ENCODE results near the gene KRTAP9-3. TPM values are rescaled to one million over a fixed set of nuclear protein-coding genes. Genes with fewer than 3 reads are reported as not detected.

KRTAP9-3 gene
- total and polyA plus RNA-seq, 2 experiments from 2014 or later = not detected

DNA sequence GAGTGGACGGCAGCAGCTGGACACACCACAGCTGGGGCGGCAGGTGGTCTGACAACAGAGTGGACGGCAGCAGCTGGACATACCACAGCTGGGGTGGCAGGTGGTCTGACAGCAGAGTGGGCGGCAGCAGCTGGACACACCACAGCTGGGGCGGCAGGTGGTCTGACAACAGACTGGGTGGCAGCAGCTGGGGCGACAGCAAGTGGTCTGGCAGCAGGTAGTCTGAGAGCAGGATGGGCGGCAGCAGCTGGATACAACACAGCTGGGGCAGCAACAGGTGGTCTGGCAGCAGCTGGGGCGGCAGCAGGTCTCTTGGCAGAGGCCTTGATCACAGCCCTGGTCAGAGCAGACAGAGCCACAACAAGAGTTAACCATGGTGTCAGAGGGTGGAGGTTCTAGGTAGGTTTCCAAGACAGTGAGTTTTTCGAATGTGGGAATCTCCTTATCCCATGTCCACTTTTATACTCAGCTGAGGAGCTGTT lies 47.7 kb upstream of the KRTAP9-3 start, which contains the start of gene KRTAP4-1 (continued):
- TF ChIP-seq, protein P1, sequence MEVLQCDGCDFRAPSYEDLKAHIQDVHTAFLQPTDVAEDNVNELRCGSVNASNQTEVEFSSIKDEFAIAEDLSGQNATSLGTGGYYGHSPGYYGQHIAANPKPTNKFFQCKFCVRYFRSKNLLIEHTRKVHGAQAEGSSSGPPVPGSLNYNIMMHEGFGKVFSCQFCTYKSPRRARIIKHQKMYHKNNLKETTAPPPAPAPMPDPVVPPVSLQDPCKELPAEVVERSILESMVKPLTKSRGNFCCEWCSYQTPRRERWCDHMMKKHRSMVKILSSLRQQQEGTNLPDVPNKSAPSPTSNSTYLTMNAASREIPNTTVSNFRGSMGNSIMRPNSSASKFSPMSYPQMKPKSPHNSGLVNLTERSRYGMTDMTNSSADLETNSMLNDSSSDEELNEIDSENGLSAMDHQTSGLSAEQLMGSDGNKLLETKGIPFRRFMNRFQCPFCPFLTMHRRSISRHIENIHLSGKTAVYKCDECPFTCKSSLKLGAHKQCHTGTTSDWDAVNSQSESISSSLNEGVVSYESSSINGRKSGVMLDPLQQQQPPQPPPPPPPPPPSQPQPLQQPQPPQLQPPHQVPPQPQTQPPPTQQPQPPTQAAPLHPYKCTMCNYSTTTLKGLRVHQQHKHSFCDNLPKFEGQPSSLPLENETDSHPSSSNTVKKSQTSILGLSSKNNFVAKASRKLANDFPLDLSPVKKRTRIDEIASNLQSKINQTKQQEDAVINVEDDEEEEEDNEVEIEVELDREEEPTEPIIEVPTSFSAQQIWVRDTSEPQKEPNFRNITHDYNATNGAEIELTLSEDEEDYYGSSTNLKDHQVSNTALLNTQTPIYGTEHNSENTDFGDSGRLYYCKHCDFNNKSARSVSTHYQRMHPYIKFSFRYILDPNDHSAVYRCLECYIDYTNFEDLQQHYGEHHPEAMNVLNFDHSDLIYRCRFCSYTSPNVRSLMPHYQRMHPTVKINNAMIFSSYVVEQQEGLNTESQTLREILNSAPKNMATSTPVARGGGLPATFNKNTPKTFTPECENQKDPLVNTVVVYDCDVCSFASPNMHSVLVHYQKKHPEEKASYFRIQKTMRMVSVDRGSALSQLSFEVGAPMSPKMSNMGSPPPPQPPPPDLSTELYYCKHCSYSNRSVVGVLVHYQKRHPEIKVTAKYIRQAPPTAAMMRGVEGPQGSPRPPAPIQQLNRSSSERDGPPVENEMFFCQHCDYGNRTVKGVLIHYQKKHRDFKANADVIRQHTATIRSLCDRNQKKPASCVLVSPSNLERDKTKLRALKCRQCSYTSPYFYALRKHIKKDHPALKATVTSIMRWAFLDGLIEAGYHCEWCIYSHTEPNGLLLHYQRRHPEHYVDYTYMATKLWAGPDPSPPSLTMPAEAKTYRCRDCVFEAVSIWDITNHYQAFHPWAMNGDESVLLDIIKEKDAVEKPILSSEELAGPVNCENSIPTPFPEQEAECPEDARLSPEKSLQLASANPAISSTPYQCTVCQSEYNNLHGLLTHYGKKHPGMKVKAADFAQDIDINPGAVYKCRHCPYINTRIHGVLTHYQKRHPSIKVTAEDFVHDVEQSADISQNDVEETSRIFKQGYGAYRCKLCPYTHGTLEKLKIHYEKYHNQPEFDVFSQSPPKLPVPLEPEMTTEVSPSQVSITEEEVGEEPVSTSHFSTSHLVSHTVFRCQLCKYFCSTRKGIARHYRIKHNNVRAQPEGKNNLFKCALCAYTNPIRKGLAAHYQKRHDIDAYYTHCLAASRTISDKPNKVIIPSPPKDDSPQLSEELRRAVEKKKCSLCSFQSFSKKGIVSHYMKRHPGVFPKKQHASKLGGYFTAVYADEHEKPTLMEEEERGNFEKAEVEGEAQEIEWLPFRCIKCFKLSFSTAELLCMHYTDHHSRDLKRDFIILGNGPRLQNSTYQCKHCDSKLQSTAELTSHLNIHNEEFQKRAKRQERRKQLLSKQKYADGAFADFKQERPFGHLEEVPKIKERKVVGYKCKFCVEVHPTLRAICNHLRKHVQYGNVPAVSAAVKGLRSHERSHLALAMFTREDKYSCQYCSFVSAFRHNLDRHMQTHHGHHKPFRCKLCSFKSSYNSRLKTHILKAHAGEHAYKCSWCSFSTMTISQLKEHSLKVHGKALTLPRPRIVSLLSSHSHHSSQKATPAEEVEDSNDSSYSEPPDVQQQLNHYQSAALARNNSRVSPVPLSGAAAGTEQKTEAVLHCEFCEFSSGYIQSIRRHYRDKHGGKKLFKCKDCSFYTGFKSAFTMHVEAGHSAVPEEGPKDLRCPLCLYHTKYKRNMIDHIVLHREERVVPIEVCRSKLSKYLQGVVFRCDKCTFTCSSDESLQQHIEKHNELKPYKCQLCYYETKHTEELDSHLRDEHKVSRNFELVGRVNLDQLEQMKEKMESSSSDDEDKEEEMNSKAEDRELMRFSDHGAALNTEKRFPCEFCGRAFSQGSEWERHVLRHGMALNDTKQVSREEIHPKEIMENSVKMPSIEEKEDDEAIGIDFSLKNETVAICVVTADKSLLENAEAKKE (CRISPR knock-in tag; IDR thresholded peaks at IDR 0.05) = no peak
- TF ChIP-seq CREB1 (CRISPR knock-in tag; IDR thresholded peaks at IDR 0.05; ENCODE audit: low read depth) = no peak

DNA sequence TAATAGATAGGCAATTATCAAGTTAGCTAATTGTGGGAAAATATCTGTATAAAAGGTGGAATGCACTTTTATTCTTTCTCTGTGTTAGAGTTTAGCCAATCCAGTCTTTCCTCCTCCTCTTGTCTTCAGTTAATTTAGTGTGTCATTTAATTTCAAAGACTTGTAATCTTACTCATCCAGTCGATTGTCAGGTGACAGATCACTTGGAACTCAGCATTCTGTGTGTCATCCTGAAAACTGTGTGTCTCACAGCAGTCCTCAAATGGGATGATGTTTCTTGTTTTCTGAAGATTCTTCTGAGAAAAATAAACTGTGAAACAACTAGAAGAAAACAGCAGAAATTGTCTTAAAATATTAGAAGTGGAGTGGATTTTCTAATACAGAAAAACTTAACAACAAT lies 47.2 kb upstream of the KRTAP9-3 start:
- no peak overlapping the region for H3K27ac Mint-ChIP-seq
- no peaks in the 10 kb centered on the region for H3K36me3 Mint-ChIP-seq (ENCODE audit: low read depth)
- H2AFZ ChIP-seq = no peak overlapping the region
- DNase-seq (ENCODE audit: low spot score) (no peak), ATAC-seq (no peak)
- H3K4me1 ChIP-seq (ENCODE audit: insufficient read depth) = no peaks in the 10 kb centered on the region
- H3K9me3 Mint-ChIP-seq = no peaks in the 10 kb centered on the region
- no peak overlapping the region for H3K4me2 ChIP-seq
- H3K27me3 ChIP-seq (ENCODE audit: insufficient read depth) = no peaks in the 10 kb centered on the region
- no peaks in the 10 kb centered on the region for H3K4me1 Mint-ChIP-seq
- H3K9me2 ChIP-seq (ENCODE audit: insufficient read depth) = no peaks in the 10 kb centered on the region
- no peak overlapping the region for H3K4me3 ChIP-seq
- no peaks in the 10 kb centered on the region for H4K20me1 ChIP-seq (replicated peaks; ENCODE audit: insufficient read depth)
- peaks cover 2% of the 10 kb centered on the region for H3K27me3 Mint-ChIP-seq (ENCODE audit: insufficient read depth, low read depth, poor library complexity)
- no peaks in the 10 kb centered on the region for H3K36me3 ChIP-seq (ENCODE audit: insufficient read depth)
- H3K4me3 Mint-ChIP-seq = no peak overlapping the region
- no peaks in the 10 kb centered on the region for H3K79me2 ChIP-seq (replicated peaks; ENCODE audit: insufficient read depth)
- no peaks in the 10 kb centered on the region for H3F3A ChIP-seq (replicated peaks; ENCODE audit: low read depth)
- no peak overlapping the region for H3K27ac ChIP-seq (ENCODE audit: low read depth)
- TF ChIP-seq STAT1 (IDR thresholded peaks at IDR 0.05; ENCODE audit: unreplicated experiment) (no peak), POLR2AphosphoS5 (IDR thresholded peaks at IDR 0.05; ENCODE audit: low read depth) (no peak), EZH2 (IDR thresholded peaks at IDR 0.05; ENCODE audit: low read depth, unreplicated experiment) (no peak)
- TF ChIP-seq, protein P1 (CRISPR knock-in tag; IDR thresholded peaks at IDR 0.05) = no peak
- TF ChIP-seq, protein P2, sequence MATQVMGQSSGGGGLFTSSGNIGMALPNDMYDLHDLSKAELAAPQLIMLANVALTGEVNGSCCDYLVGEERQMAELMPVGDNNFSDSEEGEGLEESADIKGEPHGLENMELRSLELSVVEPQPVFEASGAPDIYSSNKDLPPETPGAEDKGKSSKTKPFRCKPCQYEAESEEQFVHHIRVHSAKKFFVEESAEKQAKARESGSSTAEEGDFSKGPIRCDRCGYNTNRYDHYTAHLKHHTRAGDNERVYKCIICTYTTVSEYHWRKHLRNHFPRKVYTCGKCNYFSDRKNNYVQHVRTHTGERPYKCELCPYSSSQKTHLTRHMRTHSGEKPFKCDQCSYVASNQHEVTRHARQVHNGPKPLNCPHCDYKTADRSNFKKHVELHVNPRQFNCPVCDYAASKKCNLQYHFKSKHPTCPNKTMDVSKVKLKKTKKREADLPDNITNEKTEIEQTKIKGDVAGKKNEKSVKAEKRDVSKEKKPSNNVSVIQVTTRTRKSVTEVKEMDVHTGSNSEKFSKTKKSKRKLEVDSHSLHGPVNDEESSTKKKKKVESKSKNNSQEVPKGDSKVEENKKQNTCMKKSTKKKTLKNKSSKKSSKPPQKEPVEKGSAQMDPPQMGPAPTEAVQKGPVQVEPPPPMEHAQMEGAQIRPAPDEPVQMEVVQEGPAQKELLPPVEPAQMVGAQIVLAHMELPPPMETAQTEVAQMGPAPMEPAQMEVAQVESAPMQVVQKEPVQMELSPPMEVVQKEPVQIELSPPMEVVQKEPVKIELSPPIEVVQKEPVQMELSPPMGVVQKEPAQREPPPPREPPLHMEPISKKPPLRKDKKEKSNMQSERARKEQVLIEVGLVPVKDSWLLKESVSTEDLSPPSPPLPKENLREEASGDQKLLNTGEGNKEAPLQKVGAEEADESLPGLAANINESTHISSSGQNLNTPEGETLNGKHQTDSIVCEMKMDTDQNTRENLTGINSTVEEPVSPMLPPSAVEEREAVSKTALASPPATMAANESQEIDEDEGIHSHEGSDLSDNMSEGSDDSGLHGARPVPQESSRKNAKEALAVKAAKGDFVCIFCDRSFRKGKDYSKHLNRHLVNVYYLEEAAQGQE (IDR thresholded peaks at IDR 0.05; ENCODE audit: unreplicated experiment) = no peak
